Measurements from ENCODE around the gene ALX1. TPM values are rescaled to one million over a fixed set of nuclear protein-coding genes. Genes with fewer than 3 reads are reported as not detected.
A peak's percentile ranks its signal among the peaks of the same experiment; 100 is the strongest.

Gene ALX1
- total and polyA plus RNA-seq, 3 experiments from 2014 or later: not detected

GRCh38 chr12:85280984-85281630 lies 1.1 kb downstream of the ALX1 start:
- no peak overlapping the region for H3K4me3 ChIP-seq (ENCODE audit: low read length)
- H3K9me3 ChIP-seq (ENCODE audit: low read length): no peaks in the 10 kb centered on the region
- H3K4me1 Mint-ChIP-seq: peaks cover 0 to 3% (median 0%) of the 10 kb centered on the region in 3 donors
- no peak for DNase-seq
- no peaks in the 10 kb centered on the region for H3K27me3 ChIP-seq (ENCODE audit: insufficient read depth, low read length, poor library complexity, severe bottlenecking)
- ChIA-PET POLR2A (no interaction called here), CTCF (no interaction called here)
- H3K36me3 Mint-ChIP-seq: no peaks in the 10 kb centered on the region
- H3K27ac Mint-ChIP-seq: no peak overlapping the region
- peaks cover 4 to 24% (median 15%) of the 10 kb centered on the region in 5 donors for H3K9me3 Mint-ChIP-seq
- no peaks in the 10 kb centered on the region for H3K4me1 ChIP-seq (ENCODE audit: insufficient read depth, low read length)
- H3K4me3 Mint-ChIP-seq: peak overlapping the region in 1 of 7 donors; percentile 6
- H3K27me3 Mint-ChIP-seq: peaks cover 11 to 29% of the 10 kb centered on the region in 2 donors
- H3K27ac ChIP-seq (ENCODE audit: low read depth, low read length): no peak overlapping the region
- H3K36me3 ChIP-seq (ENCODE audit: insufficient read depth, low read length): no peaks in the 10 kb centered on the region

- POLR2A ChIA-PET: no interaction called here
- H3K36me3 Mint-ChIP-seq: no peaks in the 10 kb centered on the region
- peaks cover 0 to 3% (median 0%) of the 10 kb centered on the region in 3 donors for H3K4me1 Mint-ChIP-seq
- DNase-seq: no peak
- H3K4me1 ChIP-seq (ENCODE audit: insufficient read depth, low read length): no peaks in the 10 kb centered on the region
- no peaks in the 10 kb centered on the region for H3K36me3 ChIP-seq (ENCODE audit: insufficient read depth, low read length)
- no peaks in the 10 kb centered on the region for H3K27me3 ChIP-seq (ENCODE audit: insufficient read depth, low read length, poor library complexity, severe bottlenecking)
- H3K9me3 Mint-ChIP-seq: peaks cover 0 to 20% (median 16%) of the 10 kb centered on the region in 5 donors
- no peak overlapping the region for H3K4me3 ChIP-seq (ENCODE audit: low read length)
- H3K27ac Mint-ChIP-seq: no peak overlapping the region
- H3K27me3 Mint-ChIP-seq: peaks cover 11 to 29% of the 10 kb centered on the region in 2 donors
- no peak overlapping the region for H3K4me3 Mint-ChIP-seq
- CTCF ChIA-PET: no interaction called here
- H3K27ac ChIP-seq (ENCODE audit: low read depth, low read length): no peak overlapping the region
- H3K9me3 ChIP-seq (ENCODE audit: low read length): no peaks in the 10 kb centered on the region
Measured at GRCh38 chr12:85281636-85282312, 1.8 kb downstream of the ALX1 start.

DNA sequence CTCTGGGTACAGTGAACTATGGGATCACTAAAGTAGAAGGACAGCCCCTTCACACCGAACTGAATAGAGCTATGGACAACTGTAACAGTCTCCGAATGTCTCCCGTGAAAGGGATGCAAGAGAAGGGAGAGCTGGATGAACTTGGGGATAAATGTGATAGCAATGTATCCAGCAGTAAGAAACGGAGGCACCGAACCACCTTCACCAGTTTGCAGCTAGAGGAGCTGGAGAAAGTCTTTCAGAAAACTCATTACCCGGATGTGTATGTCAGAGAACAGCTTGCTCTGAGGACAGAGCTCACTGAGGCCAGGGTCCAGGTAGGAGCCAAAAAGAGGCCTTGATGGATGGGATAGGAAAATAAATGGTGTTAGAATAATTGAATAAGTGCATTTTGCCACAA lies 3.5 kb downstream of the ALX1 start:
- DNase-seq: no peak
- H3K36me3 Mint-ChIP-seq: no peaks in the 10 kb centered on the region
- Histone ChIP-seq H3K4me3 (ENCODE audit: low read length) (no peak overlapping the region), H3K27me3 (ENCODE audit: insufficient read depth, low read length, poor library complexity, severe bottlenecking) (no peaks in the 10 kb centered on the region), H3K4me1 (ENCODE audit: insufficient read depth, low read length) (no peaks in the 10 kb centered on the region), H3K27ac (ENCODE audit: low read depth, low read length) (no peak overlapping the region), H3K9me3 (ENCODE audit: low read length) (no peaks in the 10 kb centered on the region), H3K36me3 (ENCODE audit: insufficient read depth, low read length) (no peaks in the 10 kb centered on the region)
- peaks cover 0 to 3% (median 0%) of the 10 kb centered on the region in 3 donors for H3K4me1 Mint-ChIP-seq
- no peak overlapping the region for H3K27ac Mint-ChIP-seq
- CTCF ChIA-PET: no interaction called here
- H3K9me3 Mint-ChIP-seq: peaks cover 0 to 24% (median 13%) of the 10 kb centered on the region in 5 donors
- peaks cover 11 to 23% of the 10 kb centered on the region in 2 donors for H3K27me3 Mint-ChIP-seq
- POLR2A ChIA-PET: no interaction called here
- H3K4me3 Mint-ChIP-seq: no peak overlapping the region

GRCh38 chr12:85296362-85296761 lies 16.3 kb downstream of the ALX1 start:
- Histone ChIP-seq H3K4me3 (ENCODE audit: low read length) (no peak overlapping the region), H3K27me3 (ENCODE audit: insufficient read depth, low read length, poor library complexity, severe bottlenecking) (no peaks in the 10 kb centered on the region), H3K36me3 (ENCODE audit: insufficient read depth, low read length) (no peaks in the 10 kb centered on the region), H3K27ac (ENCODE audit: low read depth, low read length) (no peak overlapping the region), H3K4me1 (ENCODE audit: insufficient read depth, low read length) (no peaks in the 10 kb centered on the region), H3K9me3 (ENCODE audit: low read length) (no peaks in the 10 kb centered on the region)
- peaks cover 0 to 6% (median 0%) of the 10 kb centered on the region in 5 donors for H3K9me3 Mint-ChIP-seq
- no peak overlapping the region for H3K4me3 Mint-ChIP-seq
- no peak overlapping the region for H3K27ac Mint-ChIP-seq
- H3K4me1 Mint-ChIP-seq: peaks cover 0 to 4% (median 0%) of the 10 kb centered on the region in 3 donors
- POLR2A ChIA-PET: no interaction called here
- no peaks in the 10 kb centered on the region for H3K36me3 Mint-ChIP-seq
- DNase-seq: no peak
- no peaks in the 10 kb centered on the region for H3K27me3 Mint-ChIP-seq
- CTCF ChIA-PET: no interaction called here

GRCh38 chr12:85299053-85299452 lies 19.0 kb downstream of the ALX1 start:
- Histone ChIP-seq H3K27ac (ENCODE audit: low read depth, low read length) (no peak overlapping the region), H3K9me3 (ENCODE audit: low read length) (no peaks in the 10 kb centered on the region), H3K4me1 (ENCODE audit: insufficient read depth, low read length) (no peaks in the 10 kb centered on the region), H3K27me3 (ENCODE audit: insufficient read depth, low read length, poor library complexity, severe bottlenecking) (no peaks in the 10 kb centered on the region), H3K4me3 (ENCODE audit: low read length) (no peak overlapping the region), H3K36me3 (ENCODE audit: insufficient read depth, low read length) (no peaks in the 10 kb centered on the region)
- POLR2A ChIA-PET: no interaction called here
- Mint-ChIP-seq H3K4me3 (no peak overlapping the region), H3K4me1 (peaks cover 0 to 4% (median 0%) of the 10 kb centered on the region in 3 donors), H3K36me3 (no peaks in the 10 kb centered on the region), H3K27me3 (no peaks in the 10 kb centered on the region), H3K27ac (no peak overlapping the region), H3K9me3 (peaks cover 0 to 12% (median 0%) of the 10 kb centered on the region in 5 donors)
- CTCF ChIA-PET: no interaction called here
- DNase-seq: no peak

GRCh38 chr12:85301051-85301450 lies 21.0 kb downstream of the ALX1 start:
- ChIA-PET CTCF (no interaction called here), POLR2A (no interaction called here)
- H3K36me3 Mint-ChIP-seq: no peaks in the 10 kb centered on the region
- Histone ChIP-seq H3K9me3 (ENCODE audit: low read length) (no peaks in the 10 kb centered on the region), H3K4me1 (ENCODE audit: insufficient read depth, low read length) (no peaks in the 10 kb centered on the region), H3K27me3 (ENCODE audit: insufficient read depth, low read length, poor library complexity, severe bottlenecking) (no peaks in the 10 kb centered on the region), H3K36me3 (ENCODE audit: insufficient read depth, low read length) (no peaks in the 10 kb centered on the region), H3K4me3 (ENCODE audit: low read length) (no peak overlapping the region), H3K27ac (ENCODE audit: low read depth, low read length) (no peak overlapping the region)
- DNase-seq: no peak
- peaks cover 0 to 4% (median 0%) of the 10 kb centered on the region in 3 donors for H3K4me1 Mint-ChIP-seq
- H3K9me3 Mint-ChIP-seq: peaks cover 0 to 12% (median 3%) of the 10 kb centered on the region in 5 donors
- H3K27ac Mint-ChIP-seq: no peak overlapping the region
- no peak overlapping the region for H3K4me3 Mint-ChIP-seq
- no peaks in the 10 kb centered on the region for H3K27me3 Mint-ChIP-seq

DNA sequence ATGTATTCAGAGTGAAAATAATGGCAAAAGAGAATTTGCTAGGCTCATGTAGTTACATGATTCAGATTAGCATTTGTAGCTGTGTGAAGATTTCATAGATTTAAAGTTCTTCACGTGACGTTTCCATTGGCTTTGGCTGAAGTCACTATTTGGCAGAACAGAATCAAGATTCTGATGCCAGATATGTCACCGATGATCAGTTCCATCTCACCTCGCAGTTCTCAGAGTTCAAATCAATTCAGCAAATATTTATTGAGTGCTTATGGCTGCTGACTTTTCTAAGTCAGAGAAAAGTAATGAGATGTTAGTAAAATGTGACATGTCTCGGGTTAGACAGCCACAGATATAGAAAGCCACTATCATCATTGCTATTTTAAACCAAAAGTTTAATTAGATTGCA lies 28.4 kb downstream of the ALX1 start:
- ChIA-PET POLR2A (no interaction called here), CTCF (no interaction called here)
- H3K36me3 Mint-ChIP-seq: no peaks in the 10 kb centered on the region
- Histone ChIP-seq H3K4me1 (ENCODE audit: insufficient read depth, low read length) (no peaks in the 10 kb centered on the region), H3K27ac (ENCODE audit: low read depth, low read length) (no peak overlapping the region), H3K9me3 (ENCODE audit: low read length) (no peaks in the 10 kb centered on the region), H3K36me3 (ENCODE audit: insufficient read depth, low read length) (no peaks in the 10 kb centered on the region), H3K4me3 (ENCODE audit: low read length) (no peak overlapping the region), H3K27me3 (ENCODE audit: insufficient read depth, low read length, poor library complexity, severe bottlenecking) (no peaks in the 10 kb centered on the region)
- H3K9me3 Mint-ChIP-seq: peaks cover 0 to 8% (median 0%) of the 10 kb centered on the region in 5 donors
- no peak for DNase-seq
- H3K27ac Mint-ChIP-seq: no peak overlapping the region
- no peaks in the 10 kb centered on the region for H3K27me3 Mint-ChIP-seq
- no peaks in the 10 kb centered on the region for H3K4me1 Mint-ChIP-seq
- no peak overlapping the region for H3K4me3 Mint-ChIP-seq

- Mint-ChIP-seq H3K9me3 (peaks cover 0 to 8% (median 0%) of the 10 kb centered on the region in 5 donors), H3K4me1 (no peaks in the 10 kb centered on the region), H3K4me3 (no peak overlapping the region), H3K27ac (no peak overlapping the region), H3K36me3 (no peaks in the 10 kb centered on the region), H3K27me3 (no peaks in the 10 kb centered on the region)
- no peak for DNase-seq
- ChIA-PET CTCF (no interaction called here), POLR2A (no interaction called here)
- Histone ChIP-seq H3K27me3 (ENCODE audit: insufficient read depth, low read length, poor library complexity, severe bottlenecking) (no peaks in the 10 kb centered on the region), H3K4me3 (ENCODE audit: low read length) (no peak overlapping the region), H3K9me3 (ENCODE audit: low read length) (no peaks in the 10 kb centered on the region), H3K27ac (ENCODE audit: low read depth, low read length) (no peak overlapping the region), H3K36me3 (ENCODE audit: insufficient read depth, low read length) (no peaks in the 10 kb centered on the region), H3K4me1 (ENCODE audit: insufficient read depth, low read length) (no peaks in the 10 kb centered on the region)
Measured at GRCh38 chr12:85309125-85309566, 29.1 kb downstream of the ALX1 start.

All from CD8-positive, alpha-beta memory T cell (primary cell).